ENCODE results near the gene TTC13. TPM values are rescaled to one million over a fixed set of nuclear protein-coding genes. Genes with fewer than 3 reads are reported as not detected.

TTC13 gene
- total and polyA plus RNA-seq, 2 of the 13 experiments (the other 11 are each of a cell fraction or from before 2014, with no cell fraction given), result 5.8 to 15.9 TPM

- in situ Hi-C loops (cut with HindIII; ENCODE audit: extremely low pct_ligation_motif_present, low pct_unique_long_range_greater_than_20kb), result no loop called here
- 95% methylated on average over 13 of the region's 13 CpGs for WGBS (ENCODE audit: low lambda C conversion rate)
- H3K36me3 ChIP-seq (replicated peaks in 1 of 2; ENCODE audit: control insufficient read depth in 1 of 2, insufficient read depth in 2 of 2, low read length in 2 of 2), result peaks cover 7 to 28% of the 10 kb centered on the region in 2 experiments; a peak in 4 of 5 replicates
- TF ChIP-seq HMG20A (CRISPR knock-in tag; IDR thresholded peaks at IDR 0.05; ENCODE audit: borderline replicate concordance), result no peak
- peak; percentile 25; the same call in 1 of the 2 replicates for TF ChIP-seq ZBTB33 (CRISPR knock-in tag; IDR thresholded peaks at IDR 0.05)
- no peak overlapping the region for H3K9ac ChIP-seq (ENCODE audit: insufficient read depth, low read depth, low read length)
- intact Hi-C loops (cut with micrococcal nuclease; ENCODE audit: unreplicated experiment), result no loop called here
- H4K20me1 ChIP-seq (ENCODE audit: insufficient read depth, low read length), result 0 out of 2 replicates have a peak, but pooled peaks cover 4% of the 10 kb centered on the region
- H3K27ac ChIP-seq (ENCODE audit: extremely low read length, insufficient read depth, low read length), result no peak overlapping the region
- DNase-seq (ENCODE audit: low spot score), result no peak
- no peak overlapping the region for H3K4me3 ChIP-seq (replicated peaks in 1 of 3; ENCODE audit: insufficient read depth in 1 of 3, low read depth in 2 of 3, low read length in 3 of 3)
- H3K4me1 ChIP-seq (ENCODE audit: insufficient read depth, low read length), result peaks cover 19% of the 10 kb centered on the region
- no peaks in the 10 kb centered on the region for H3K27me3 ChIP-seq (ENCODE audit: control insufficient read depth in 1 of 2, insufficient read depth in 2 of 2, low read length in 2 of 2)
- BruUV-seq (replicated peaks), result no TSS peak
- H2AFZ ChIP-seq (ENCODE audit: low read length), result no peak overlapping the region
- H3K4me2 ChIP-seq (ENCODE audit: low read depth, low read length), result no peak overlapping the region
- ATAC-seq, result no peak
- ChIA-PET POLR2A (no interaction called here), CTCF (ENCODE audit: low intra/inter-chr PET ratio, low total read pairs) (no interaction called here)
- FAIRE-seq, result no peak
- H3K9me3 ChIP-seq (ENCODE audit: low read length), result peaks cover 7% of the 10 kb centered on the region; the same call in 1 of the 2 replicates
- H3K79me2 ChIP-seq (ENCODE audit: insufficient read depth, low read length), result peaks cover 26% of the 10 kb centered on the region
Observed at GRCh38 chr1:230857077-230857476, 121.6 kb downstream of the TTC13 start.

MicroRNAs encoded within 50 kb of the gene (microRNA counts, 767-probe panel; counts per million panel counts)
- microRNA hsa-miR-1182, result not detected

Small RNA genes within 50 kb of the gene (small RNA-seq; reads per million reads assigned to genes)
- 0 reads per million in 3 experiments for gene RN7SL837P (ENCODE audit: insufficient read depth in 2 of 3, insufficient read length in 3 of 3, low read depth in 2 of 3, low replicate concordance in 1 of 3)

Other genes with a start within 250 kb of the TTC13 start
- gene CAPN9, start 231.5 kb downstream of the TTC13 start, total RNA-seq (2016; rRNA removed; fragmentation: Illumina TruSeq; extraction: Trizol), result 0.17 and 0.31 TPM in 2 replicates
- gene CAPN9, start 231.5 kb downstream of the TTC13 start, polyA plus RNA-seq (2011; rRNA removed), result 0.04 and 0.10 TPM in 2 replicates
- gene C1orf198, start 110.3 kb downstream of the TTC13 start, total RNA-seq (2016; rRNA removed; fragmentation: Illumina TruSeq; extraction: Trizol), result 13.4 and 16.0 TPM in 2 replicates
- 12.7 and 13.7 TPM in 2 replicates for gene C1orf198, start 110.3 kb downstream of the TTC13 start, polyA plus RNA-seq (2011; rRNA removed)
- 8.9 and 15.2 TPM in 2 replicates for gene ARV1, start 233 bp upstream of the TTC13 start, total RNA-seq (2016; rRNA removed; fragmentation: Illumina TruSeq; extraction: Trizol)
- gene ARV1, start 233 bp upstream of the TTC13 start, polyA plus RNA-seq (2011; rRNA removed), result 11.7 and 13.0 TPM in 2 replicates
- 0.17 and 0.35 TPM in 2 replicates for gene FAM89A, start 61.4 kb upstream of the TTC13 start, total RNA-seq (2016; rRNA removed; fragmentation: Illumina TruSeq; extraction: Trizol)
- gene FAM89A, start 61.4 kb upstream of the TTC13 start, polyA plus RNA-seq (2011; rRNA removed), result 0.43 and 0.44 TPM in 2 replicates
- gene TRIM67, start 183.2 kb upstream of the TTC13 start, total RNA-seq (2016; rRNA removed; fragmentation: Illumina TruSeq; extraction: Trizol), result not detected in 2 replicates
- gene TRIM67, start 183.2 kb upstream of the TTC13 start, polyA plus RNA-seq (2011; rRNA removed), result under 0.01 TPM in 1 of 2 replicates, not detected in the other